ENCODE data around the gene KCNJ16.

- TF ChIP-seq, protein P1, sequence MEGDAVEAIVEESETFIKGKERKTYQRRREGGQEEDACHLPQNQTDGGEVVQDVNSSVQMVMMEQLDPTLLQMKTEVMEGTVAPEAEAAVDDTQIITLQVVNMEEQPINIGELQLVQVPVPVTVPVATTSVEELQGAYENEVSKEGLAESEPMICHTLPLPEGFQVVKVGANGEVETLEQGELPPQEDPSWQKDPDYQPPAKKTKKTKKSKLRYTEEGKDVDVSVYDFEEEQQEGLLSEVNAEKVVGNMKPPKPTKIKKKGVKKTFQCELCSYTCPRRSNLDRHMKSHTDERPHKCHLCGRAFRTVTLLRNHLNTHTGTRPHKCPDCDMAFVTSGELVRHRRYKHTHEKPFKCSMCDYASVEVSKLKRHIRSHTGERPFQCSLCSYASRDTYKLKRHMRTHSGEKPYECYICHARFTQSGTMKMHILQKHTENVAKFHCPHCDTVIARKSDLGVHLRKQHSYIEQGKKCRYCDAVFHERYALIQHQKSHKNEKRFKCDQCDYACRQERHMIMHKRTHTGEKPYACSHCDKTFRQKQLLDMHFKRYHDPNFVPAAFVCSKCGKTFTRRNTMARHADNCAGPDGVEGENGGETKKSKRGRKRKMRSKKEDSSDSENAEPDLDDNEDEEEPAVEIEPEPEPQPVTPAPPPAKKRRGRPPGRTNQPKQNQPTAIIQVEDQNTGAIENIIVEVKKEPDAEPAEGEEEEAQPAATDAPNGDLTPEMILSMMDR (IDR thresholded peaks at IDR 0.05): peak; percentile 85
- TF ChIP-seq ZFX (IDR thresholded peaks at IDR 0.05; ENCODE audit: borderline replicate concordance): no peak
These were observed 93.3 kb downstream of the KCNJ16 start for GRCh38 chr17:70168044-70168976.

All from 22Rv1 (cell line).